HG02759 (cell line): ENCODE data around the gene PARD3.
"Not testable (repeated sequence)": the region's sequence is repeated elsewhere in the genome, so short reads cannot be mapped to it uniquely, and the experiment has no call there.

Source experiments
- ATAC-seq: cut with Tn5 transposase; IDR thresholded peaks from one replicate; pipeline ENCODE4 v1.9.1; 2021; ENCODE audit warnings: mild to moderate bottlenecking, moderate library complexity; ENCODE audit not compliant: unreplicated experiment

PARD3 gene

DNA sequence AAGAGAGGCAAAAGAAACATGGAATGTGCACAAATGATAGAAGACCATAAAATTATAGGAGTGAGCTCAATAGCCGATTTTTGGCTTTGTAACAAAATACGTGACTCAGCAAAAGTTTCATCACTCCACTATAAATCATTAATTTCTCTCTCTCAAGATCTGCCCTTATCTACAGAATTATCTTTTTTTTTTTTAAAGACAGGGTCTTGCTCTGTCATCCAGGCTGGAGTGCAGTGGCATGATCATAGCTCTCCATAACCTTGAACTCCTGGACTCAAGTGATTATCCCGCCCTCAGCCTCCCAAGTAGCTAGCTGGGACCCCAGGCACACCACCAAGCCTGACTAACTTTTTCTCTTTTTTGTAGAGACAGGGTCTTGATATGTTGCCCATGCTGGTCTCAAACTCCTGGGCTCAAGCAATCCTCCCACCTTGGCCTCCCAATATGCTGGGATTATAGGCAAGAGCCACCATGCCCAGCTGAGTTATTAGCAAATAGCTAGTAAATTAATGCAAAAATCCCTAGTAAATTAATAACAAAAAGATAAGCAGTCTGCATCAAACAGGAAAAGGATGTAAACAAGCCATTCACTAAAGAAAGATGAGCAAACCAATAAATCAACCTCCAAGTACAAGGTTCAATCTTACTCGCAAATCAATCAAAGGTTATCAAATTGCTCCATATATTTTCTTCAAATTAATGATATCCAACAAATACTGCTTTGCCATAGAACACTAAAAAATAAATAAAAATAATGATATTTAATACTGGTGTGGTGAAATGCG lies 450.7 kb downstream of the PARD3 start:
- ATAC-seq: no peak

DNA sequence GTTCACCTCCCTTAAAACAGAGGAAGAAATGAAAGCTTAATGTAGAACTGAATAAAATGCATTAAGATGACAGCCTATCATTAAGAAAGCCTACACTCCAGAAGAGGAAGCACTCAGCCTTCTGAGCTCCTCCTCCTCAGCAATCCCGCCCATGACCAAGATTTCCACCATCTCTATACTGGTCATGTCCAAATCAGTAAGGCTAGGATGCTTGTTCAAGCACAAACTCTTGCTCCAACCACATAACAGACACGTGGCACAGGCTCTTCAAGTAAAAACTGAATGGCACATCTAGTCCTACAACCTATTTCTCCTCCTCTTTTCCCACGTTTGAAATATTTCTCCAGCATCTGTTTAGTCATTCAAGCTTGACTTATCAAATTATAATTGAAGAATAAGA lies 454.1 kb downstream of the PARD3 start:
- ATAC-seq: no peak

DNA sequence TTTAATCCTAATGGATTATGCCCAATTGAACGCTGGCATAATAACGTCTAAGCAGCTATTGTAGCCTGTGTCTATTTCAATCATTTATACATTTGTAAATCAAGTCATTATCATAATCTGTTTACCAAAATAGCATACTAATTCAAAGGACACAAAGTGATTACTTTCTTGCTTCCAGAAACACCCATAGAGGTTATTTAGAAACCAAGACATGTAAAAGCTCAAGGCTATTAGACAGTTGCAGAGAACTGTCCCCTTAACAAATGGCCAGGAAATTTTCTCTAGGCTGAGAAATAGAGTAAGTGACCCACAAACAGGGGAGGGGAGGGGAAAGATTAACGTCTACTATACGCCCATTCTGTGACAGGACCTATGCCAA lies 455.7 kb downstream of the PARD3 start:
- no peak for ATAC-seq

DNA sequence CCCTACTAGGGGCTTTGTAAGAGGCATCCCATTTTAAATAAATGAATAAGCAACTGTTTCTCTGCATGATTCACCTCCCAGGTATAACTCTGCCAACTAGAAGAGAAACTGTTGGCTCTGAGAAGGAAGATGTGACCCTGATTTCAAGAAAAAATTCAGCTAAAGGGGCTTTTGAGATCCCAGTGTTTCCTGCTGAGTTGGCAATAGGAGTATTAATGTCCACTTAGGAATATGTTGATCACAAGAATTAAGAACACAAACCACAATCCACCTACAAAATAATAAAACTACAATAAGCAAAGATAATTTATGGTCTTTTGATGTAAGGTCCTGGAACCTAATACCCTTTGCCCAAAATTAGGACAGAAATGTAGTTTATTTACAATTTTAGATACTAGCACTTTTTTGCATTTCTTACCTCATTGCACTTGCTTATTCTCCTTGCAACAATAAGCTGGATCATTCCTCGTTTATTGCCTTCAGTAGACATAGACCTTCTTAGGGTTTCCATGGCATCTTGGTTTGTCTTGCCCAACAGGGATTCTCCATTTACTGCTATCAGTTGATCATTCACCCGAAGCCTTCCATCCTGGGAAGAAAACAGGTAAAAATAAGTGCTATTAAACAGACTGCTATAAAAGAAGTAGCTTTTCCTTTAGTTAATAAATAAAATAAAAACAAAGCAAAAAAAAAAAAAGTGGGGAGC lies 456.2 kb downstream of the PARD3 start:
- ATAC-seq: no peak

DNA sequence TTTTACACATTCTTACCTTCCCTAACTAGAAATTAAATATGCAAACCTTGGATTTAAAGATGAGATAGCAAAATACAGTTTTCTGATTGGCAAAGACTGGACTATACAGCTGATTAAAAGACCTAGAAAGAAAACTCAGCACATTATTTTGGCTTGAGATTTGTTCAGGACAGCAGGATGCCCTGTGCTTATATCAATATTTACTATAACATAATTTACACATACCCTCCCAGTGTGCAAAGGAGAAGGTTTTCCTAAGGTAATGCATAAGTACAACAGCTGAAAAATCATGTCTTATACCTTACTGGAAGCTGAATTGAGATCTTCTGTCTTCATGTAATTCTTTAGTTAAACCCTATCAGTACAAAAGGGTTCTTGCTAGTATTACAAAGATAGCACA lies 458.6 kb downstream of the PARD3 start:
- no peak for ATAC-seq

DNA sequence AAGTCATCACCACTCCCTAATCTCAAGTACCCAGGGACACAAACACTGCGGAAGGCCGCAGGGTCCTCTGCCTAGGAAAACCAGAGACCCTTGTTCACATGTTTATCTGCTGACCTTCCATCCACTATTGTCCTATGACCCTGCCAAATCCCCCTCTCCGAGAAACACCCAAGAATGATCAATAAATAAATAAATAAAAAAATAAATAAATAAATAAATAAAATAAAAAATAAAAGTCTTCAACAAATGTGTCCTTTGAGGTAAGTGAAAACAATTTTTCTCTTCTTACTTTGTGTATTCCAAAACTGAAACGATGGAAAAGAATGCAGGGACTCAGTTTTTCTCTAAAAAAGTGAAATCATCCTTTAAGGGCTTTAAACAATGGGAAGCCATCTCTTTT lies 461.6 kb downstream of the PARD3 start:
- ATAC-seq: not testable (repeated sequence)

DNA sequence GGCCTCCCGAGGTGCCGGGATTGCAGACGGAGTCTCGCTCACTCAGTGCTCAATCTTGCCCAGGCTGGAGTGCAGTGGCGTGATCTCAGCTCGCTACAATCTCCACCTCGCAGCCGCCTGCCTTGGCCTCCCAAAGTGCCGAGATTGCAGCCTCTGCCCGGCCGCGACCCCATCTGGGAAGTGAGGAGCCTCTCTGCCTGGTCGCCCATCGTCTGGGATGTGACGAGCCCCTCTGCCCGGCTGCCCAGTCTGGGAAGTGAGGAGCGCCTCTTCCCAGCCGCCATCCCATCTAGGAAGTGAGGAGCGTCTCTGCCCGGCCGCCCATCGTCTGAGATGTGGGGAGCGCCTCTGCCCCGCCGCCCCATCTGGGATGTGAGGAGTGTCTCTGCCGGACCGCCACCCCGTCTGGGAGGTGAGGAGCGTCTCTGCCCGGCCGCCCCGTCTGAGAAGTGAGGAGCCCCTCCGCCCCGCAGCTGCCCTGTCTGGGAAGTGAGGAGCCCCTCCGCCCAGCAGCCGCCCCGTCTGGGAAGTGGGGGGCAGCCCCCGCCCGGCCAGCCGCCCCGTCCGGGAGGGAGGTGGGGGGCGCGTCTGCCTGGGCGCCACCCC lies 462.4 kb downstream of the PARD3 start:
- not testable (repeated sequence) for ATAC-seq

DNA sequence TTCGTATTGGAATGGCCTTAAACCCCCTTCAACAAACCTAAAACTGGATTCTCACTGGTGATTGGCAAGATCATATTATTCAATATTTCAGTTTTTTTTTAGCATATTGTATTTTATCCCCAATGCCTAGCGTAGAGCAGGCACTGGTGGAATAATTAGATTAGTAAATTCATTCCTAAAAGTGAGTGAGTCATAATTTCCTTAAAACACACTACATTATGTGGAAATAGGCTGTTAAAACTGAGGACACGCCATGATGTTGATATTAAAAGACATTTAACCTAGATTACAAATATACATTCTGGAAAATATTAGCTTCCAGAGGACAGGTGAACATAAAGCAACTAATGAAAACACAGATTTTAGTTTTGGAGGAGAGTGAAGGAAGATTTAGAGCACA lies 463.9 kb downstream of the PARD3 start:
- ATAC-seq: no peak

DNA sequence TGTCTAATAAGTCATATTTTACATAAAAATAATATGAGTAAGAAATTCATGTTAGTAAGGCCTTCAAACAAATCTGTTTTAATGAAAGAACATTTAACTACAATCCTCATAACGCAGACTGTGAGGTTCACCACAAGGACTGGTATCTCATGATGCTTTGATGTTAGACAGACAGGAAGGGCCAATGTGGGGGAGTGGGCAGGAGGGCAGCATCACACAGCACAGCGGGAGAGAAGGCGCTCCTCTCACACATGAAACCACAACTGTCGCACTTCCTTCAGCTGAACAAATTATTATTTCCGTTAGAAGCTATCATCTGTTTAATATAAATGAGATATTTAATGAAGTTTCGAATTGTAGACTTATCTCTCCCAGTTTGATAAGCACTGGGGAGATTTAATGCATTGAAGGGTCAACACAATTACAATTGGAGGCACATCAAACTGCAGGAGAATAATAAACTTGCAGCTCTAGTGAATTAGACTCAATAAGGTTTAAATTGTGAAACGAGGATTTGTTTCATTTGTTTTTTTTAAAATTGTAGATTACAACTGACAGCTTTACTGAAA lies 466.1 kb downstream of the PARD3 start:
- no peak for ATAC-seq

DNA sequence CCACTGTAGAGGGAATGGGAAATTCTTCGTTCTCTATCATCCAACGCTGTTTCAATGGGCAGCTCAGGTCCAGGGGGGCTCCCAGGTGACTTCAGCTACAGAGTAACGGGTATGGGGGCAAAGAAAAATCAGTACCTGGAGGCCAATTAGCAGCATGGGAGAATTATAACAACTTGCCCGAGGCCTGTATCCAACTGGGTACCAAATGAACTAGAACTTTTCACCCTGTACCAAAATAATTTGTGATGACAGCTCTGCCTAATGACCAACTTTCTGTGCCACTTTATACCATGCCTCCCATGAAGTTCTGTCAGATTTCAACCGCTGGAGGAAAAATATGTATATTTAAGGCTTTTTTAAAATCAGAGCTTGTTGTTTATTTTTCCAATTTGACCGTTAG lies 467.1 kb downstream of the PARD3 start:
- ATAC-seq: no peak

DNA sequence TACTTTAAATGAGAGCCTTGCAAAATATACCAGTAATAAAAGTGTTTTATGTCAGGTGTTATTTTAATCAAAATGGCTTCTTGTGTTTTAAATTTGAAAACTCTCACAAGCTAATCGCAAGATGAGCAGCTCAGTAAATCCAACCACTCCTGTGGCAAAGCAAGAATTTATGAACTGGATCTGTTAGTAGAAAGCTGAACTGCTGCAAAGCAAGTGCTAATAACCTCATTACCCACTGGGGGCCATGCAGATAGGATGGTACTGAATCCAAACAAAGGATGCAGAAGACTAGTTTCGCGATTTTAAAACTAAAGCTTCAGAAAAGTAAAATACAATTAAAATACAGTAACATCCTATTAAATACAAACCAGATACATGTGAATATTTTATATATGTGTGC lies 468.0 kb downstream of the PARD3 start:
- ATAC-seq: no peak

DNA sequence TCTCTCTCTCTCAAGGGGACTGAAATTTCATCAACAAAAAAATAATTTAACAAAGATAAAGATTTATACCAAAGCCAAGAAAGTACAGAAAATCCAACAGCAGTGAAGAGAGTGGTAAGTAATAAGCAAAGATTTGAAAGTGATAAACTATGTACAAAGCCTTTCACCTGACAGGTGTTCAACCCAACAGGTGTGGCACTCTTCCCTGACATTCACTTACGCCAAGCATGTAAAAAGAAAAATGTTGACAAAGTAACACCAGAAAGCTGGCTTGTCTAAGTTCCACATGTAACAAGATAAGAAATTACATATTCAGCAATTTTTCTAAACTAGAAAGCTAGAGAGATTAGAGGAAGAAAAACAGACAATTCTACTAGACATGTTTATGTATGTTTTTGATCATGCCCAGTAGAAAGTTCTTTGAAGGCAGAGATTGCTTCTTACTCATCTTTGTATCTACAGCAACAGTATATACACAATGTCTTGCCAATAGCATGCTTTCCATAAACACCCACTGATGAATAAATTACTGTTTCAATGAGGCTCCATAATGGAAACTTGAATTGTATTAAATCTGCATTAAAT lies 468.5 kb downstream of the PARD3 start:
- no peak for ATAC-seq

DNA sequence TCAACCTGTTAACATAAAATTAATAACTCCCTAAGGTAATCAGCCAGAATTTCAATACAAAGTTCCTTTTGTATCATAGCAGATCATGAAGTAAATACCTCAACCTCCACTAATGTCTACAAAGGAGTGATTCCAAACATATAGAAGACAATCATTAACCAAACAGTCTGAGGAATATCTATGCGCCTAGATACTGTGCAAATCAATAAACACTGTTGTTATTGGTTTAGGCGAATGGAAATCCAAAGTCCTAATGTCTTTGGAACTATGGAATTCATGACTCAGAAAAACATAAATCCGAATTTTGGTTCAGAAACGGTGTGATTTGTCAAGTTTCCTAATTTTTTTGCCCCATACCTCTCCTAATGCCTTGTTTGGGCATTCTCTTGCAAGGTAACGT lies 469.7 kb downstream of the PARD3 start:
- no peak for ATAC-seq

DNA sequence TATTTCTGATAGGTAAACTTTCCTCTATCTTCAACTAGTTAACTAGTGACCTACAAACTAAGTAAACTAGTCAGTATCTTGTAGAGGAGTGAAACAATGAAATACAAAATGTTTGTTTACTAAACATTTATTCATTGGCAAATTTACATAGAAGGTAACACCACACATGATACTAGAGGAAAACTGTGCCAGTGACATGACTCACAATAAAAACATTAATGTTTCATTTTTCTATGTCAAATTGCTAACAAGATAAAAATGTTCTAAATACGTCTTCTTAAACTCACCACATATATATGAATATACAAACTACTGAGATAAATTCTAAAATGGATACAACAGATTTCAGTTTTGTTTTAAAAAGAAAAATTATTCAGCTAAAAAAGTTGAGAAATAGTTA lies 471.3 kb downstream of the PARD3 start:
- ATAC-seq: no peak

DNA sequence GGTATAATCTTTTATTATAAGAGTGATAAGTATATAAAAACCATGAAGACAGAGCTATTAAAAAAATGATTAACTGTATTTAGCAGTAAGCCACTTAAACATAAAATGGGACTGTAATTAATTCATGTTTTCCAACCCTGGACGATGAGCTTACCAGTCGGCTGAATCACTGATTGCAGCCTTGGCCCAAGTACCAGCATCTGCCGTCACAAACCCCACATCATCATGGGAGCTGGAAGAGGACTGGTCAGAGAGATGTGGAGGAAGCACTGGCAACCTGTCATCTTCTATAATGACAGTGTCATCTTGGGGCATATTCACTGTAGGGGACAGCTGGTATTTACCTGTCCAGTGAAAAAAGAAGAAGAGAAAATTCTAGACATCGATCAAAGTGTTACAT lies 473.6 kb downstream of the PARD3 start:
- no peak for ATAC-seq

DNA sequence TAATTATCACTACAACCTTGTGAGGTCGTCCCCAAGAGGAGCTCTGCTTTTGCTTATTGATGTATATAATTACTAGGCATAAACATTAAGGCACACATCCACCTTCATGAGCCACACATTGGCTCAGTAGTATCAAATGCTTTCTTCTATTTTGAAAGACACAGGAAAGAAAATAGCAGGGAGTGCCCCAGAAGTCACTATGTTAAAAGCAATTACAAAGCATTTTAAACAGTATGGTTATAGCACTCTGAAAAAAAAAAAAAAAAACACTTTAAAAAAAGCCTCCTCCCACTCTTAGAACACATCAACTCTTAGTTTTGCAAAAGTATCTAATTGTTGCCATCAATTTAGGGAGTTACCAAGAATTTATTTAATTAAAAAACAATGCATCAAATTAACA lies 474.2 kb downstream of the PARD3 start:
- ATAC-seq: no peak

DNA sequence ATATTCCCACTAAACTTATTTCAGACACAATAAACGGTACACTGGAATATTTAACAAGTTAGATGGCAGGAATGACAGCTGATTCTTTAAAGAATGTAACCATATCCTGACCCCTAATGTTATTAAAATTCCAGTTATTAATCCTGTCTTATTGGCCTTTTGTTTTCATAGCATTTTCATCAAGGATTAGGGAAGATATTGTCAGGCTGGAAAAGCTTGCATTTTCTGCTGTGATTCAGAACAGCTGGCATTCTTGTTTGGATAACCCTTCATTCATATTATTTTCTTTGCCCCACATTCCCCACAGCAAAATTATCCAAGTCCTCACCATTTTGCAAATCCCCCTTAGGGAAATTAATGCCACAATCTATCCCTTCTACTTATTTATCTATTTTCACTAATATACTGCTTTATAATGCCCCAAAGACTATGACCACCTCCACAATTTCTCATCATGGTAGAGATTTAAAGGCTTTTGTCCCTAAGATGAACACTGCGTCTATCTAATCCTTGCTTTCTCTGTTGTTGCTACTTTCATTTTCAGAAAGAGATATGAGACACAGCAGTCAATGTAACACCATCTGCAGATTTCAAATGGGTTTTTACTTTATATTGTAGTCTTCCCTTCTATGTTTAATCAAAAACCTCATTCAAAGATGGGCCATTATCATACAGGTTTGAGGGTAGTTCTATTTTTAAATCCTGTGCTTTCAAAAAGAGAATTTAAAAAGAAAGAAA lies 475.1 kb downstream of the PARD3 start:
- no peak for ATAC-seq

DNA sequence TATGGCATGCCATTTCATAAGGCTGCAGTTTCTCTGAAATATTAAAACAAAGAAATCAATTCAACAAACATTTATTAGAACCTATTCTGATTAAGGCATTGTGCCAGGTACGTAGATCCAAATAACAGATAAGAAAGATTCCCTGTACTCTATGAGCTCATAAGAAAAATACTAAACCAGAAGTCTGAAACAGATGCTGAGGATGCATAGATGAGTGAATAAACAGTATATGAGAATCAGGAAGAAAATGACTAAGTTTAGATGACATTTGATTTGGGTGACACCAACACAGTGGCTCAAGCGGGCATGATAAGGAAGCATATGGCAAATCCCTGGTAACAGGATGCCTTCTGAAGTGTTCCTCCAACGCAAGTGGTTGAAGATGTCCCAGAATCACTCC lies 477.2 kb downstream of the PARD3 start:
- ATAC-seq: no peak

DNA sequence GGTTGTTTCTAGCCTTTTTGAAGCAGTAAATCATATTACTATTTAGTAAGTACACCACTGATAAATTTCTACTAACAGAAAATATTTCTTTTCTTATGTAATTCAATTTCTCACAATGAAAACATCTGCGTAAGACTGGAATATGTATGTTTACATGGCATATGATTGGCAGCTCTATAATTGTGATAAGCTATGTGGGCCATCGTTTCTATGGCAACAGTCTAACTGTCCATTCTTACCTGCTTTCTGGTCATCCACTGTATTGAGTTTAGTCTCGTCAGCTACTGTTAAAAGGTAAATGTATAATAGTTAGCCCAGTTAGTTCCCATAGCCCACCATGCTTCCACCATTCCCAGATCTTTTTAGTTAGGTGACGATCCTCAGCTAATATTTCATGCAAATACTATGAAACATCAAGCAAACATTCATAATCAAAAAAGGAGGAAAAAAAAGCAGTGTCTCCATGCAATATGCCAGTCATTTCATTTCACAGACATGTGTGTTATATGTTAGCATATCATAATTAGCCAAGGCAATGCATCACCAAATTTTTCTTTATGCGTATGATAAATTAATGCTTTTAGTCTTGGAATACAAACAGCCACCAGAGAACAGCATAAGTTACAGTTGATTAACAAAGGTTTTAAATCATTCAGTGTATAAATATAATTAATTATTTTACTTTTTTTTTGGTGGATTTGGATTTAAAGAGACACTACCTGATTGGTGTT lies 479.0 kb downstream of the PARD3 start:
- no peak for ATAC-seq

DNA sequence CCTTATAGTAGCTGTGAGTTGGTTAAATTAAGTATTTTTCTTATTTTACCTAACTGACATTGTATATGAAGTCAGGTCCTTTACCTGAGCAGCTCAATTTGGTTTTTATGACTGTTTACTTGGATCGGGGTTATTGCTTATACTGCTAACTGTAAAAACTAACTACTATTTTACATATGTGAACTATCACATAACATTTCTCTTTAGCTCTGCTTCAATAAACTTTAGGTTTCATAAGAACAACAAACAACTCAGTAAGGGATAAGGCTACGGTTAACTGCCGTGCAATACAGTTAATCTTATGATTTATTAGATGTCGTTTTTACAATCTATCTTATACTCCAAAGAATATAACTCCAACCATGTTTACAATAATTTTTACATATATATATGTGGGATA lies 480.2 kb downstream of the PARD3 start:
- no peak for ATAC-seq
